GM12878 (cell line): ENCODE data around the gene NPAS3. TPM values are rescaled to one million over a fixed set of nuclear protein-coding genes. Genes with fewer than 3 reads are reported as not detected.

Experiments
- ATAC-seq: fragments of 200-7000 bp; cut with Tn5 transposase; 3 replicates; pipeline ENCODE4 v1.9.1; 2020; ENCODE audit warnings: mild to moderate bottlenecking, moderate library complexity
- BruUV-seq: library from RNA; stranded (reverse); fragments of 400-500 nt; replicated peaks from 2 replicates; lab custom pipeline; 2021; lab: Mats Ljungman, UMichigan
- CTCF ChIA-PET: fragments of 300-600 bp; sonication (Branson Sonifier 250); formaldehyde crosslinking; extraction: SDS; loops from one replicate; lab custom pipeline; 2021; ENCODE audit warnings: inconsistent platforms; lab: Yijun Ruan, JAX
- POLR2A ChIA-PET: fragments of 350-600 bp; formaldehyde crosslinking; extraction: SDS; loops from one replicate; lab custom pipeline; 2021; ENCODE audit warnings: inconsistent platforms; lab: Charles Lee
- RAD21 ChIA-PET: fragments of 300-600 bp; sonication (Branson Sonifier 250); formaldehyde crosslinking; loops from one replicate; lab custom pipeline; 2023; ENCODE audit warnings: antibody characterized with exemption; ENCODE audit not compliant: unreplicated experiment; lab: Charles Lee
- SMC1A ChIA-PET: fragments of 300-600 bp; sonication (Branson Sonifier 250); formaldehyde crosslinking; loops from one replicate; lab custom pipeline; 2023; ENCODE audit not compliant: unreplicated experiment, uncharacterized antibody; lab: Charles Lee
- DNase-seq: peaks from one replicate; pipeline ENCODE4 v3.0.0-alpha.2; 2011; ENCODE audit warnings: low read depth, low spot score
- FAIRE-seq: peaks from 3 replicates; lab custom pipeline; 2011; peaks lifted over from hg19 to GRCh38; lab: Jason Lieb, UNC
- H2AFZ ChIP-seq: 2 replicates; pipeline ENCODE4 v1.6.0; 2011; ENCODE audit warnings: low read depth, low read length, control low read depth; ENCODE audit not compliant: control insufficient read depth
- H3K27ac ChIP-seq: 2 replicates; pipeline ENCODE4 v1.5.1; 2011; ENCODE audit warnings: control low read depth; ENCODE audit not compliant: control insufficient read depth, insufficient read depth
- H3K27me3 ChIP-seq, 2 experiments: replicated peaks in 1 of 2; 2 replicates each; pipeline versions ENCODE4 v1.6.0 to v1.6.1; 2011; ENCODE audit warnings: low read length in 1 of 2; ENCODE audit not compliant: control insufficient read depth in 2 of 2, insufficient read depth in 2 of 2
- H3K36me3 ChIP-seq, 2 experiments: 2 replicates each; pipeline ENCODE4 v1.5.1; 2011; ENCODE audit warnings: low read length in 1 of 2; ENCODE audit not compliant: control insufficient read depth in 2 of 2, insufficient read depth in 2 of 2
- H3K4me1 ChIP-seq: 2 replicates; pipeline ENCODE4 v1.6.1; 2011; ENCODE audit warnings: mild to moderate bottlenecking, low read length, moderate library complexity, mixed read lengths; ENCODE audit not compliant: control insufficient read depth, insufficient read depth
- H3K4me2 ChIP-seq: 2 replicates; pipeline ENCODE4 v1.6.0; 2011; ENCODE audit warnings: control low read depth; ENCODE audit not compliant: control insufficient read depth, insufficient read depth
- H3K4me3 ChIP-seq: fragments of 200-600 bp; sonication (generic); 2 replicates; pipeline ENCODE4 v1.5.1; 2016
- H3K79me2 ChIP-seq: 2 replicates; pipeline ENCODE4 v1.6.0; 2011; ENCODE audit warnings: low read length; ENCODE audit not compliant: control insufficient read depth, insufficient read depth
- H3K9ac ChIP-seq: 2 replicates; pipeline ENCODE4 v1.8.0; 2011; ENCODE audit warnings: low read length, control low read depth, mixed read lengths; ENCODE audit not compliant: control insufficient read depth, insufficient read depth
- H3K9me3 ChIP-seq: replicated peaks from 3 replicates; pipeline ENCODE4 v1.5.1; 2011; ENCODE audit warnings: mild to moderate bottlenecking, low read length; ENCODE audit not compliant: control insufficient read depth, insufficient read depth
- H4K20me1 ChIP-seq: 2 replicates; pipeline ENCODE4 v1.6.0; 2011; ENCODE audit not compliant: control insufficient read depth, insufficient read depth
- ASH2L ChIP-seq: fragments of 300-600, 200-600 bp; sonication (generic); IDR thresholded peaks from 2 replicates; pipeline ENCODE4 v1.6.1; 2017; ENCODE audit warnings: low read depth, mild to moderate bottlenecking, borderline replicate concordance
- BACH1 ChIP-seq: fragments of 450-650 bp; IDR thresholded peaks from 2 replicates; pipeline ENCODE4 v1.6.1; 2017; ENCODE audit warnings: mild to moderate bottlenecking, borderline replicate concordance
- BCL3 ChIP-seq: IDR thresholded peaks from 2 replicates; pipeline ENCODE4 v1.6.1; 2011; ENCODE audit warnings: borderline replicate concordance, low read depth, mild to moderate bottlenecking, moderate library complexity, low read length; ENCODE audit not compliant: insufficient read depth, poor library complexity, severe bottlenecking
- CBX5 ChIP-seq: sonication (generic); IDR thresholded peaks from 2 replicates; pipeline ENCODE4 v1.6.1; 2016; ENCODE audit warnings: low read depth, moderate library complexity, mild to moderate bottlenecking, inconsistent platforms
- CHD2 ChIP-seq: IDR thresholded peaks from 2 replicates; pipeline ENCODE4 v1.6.1; 2011; ENCODE audit warnings: low read depth, low read length, improper control_type of control experiment, borderline replicate concordance
- CUX1 ChIP-seq: IDR thresholded peaks from 2 replicates; pipeline ENCODE4 v1.6.1; 2012; ENCODE audit warnings: improper control_type of control experiment, low read depth, low read length; ENCODE audit not compliant: insufficient replicate concordance
- FOXK2 ChIP-seq: fragments of 450-650 bp; IDR thresholded peaks from 2 replicates; pipeline ENCODE4 v1.6.1; 2017; ENCODE audit warnings: mild to moderate bottlenecking, moderate library complexity
- FOXM1 ChIP-seq: IDR thresholded peaks from 2 replicates; pipeline ENCODE4 v1.6.1; 2012; ENCODE audit warnings: low read depth, mild to moderate bottlenecking, inconsistent platforms, low read length, moderate library complexity
- IKZF2 ChIP-seq, 2 experiments: fragments of 450-650 bp; IDR thresholded peaks; 2 replicates each; pipeline ENCODE4 v1.6.1; 2017; ENCODE audit warnings: mild to moderate bottlenecking in 2 of 2, moderate library complexity in 2 of 2
- KLF5 ChIP-seq: fragments of 450-650 bp; IDR thresholded peaks from 2 replicates; pipeline ENCODE4 v1.6.1; 2014; ENCODE audit warnings: mild to moderate bottlenecking; ENCODE audit not compliant: partially characterized antibody
- MXI1 ChIP-seq: fragments of 150-350 bp; IDR thresholded peaks from 2 replicates; pipeline ENCODE4 v1.6.1; 2011; ENCODE audit warnings: low read depth, mild to moderate bottlenecking, inconsistent platforms, low read length, improper control_type of control experiment
- MYC ChIP-seq: IDR thresholded peaks from 2 replicates; pipeline ENCODE4 v1.6.1; 2011; ENCODE audit warnings: mild to moderate bottlenecking, low read length, moderate library complexity, inconsistent platforms; ENCODE audit not compliant: insufficient read depth, insufficient replicate concordance, insufficient read length, severe bottlenecking
- PML ChIP-seq: IDR thresholded peaks from 2 replicates; pipeline ENCODE4 v1.6.1; 2012; ENCODE audit warnings: low read length, inconsistent platforms
- RELA ChIP-seq: fragments of 450-650 bp; IDR thresholded peaks from 2 replicates; pipeline ENCODE4 v1.8.0; 2014; ENCODE audit warnings: borderline replicate concordance; ENCODE audit not compliant: partially characterized antibody
- SREBF1 ChIP-seq: IDR thresholded peaks from 2 replicates; pipeline ENCODE4 v1.6.1; 2012; ENCODE audit warnings: mild to moderate bottlenecking, low read length
- ZBTB4 ChIP-seq: fragments of 450-650 bp; formaldehyde crosslinking; IDR thresholded peaks from 2 replicates; pipeline ENCODE4 v1.4.0; 2022; ENCODE audit warnings: mild to moderate bottlenecking, moderate library complexity
- WGBS: methylation state at CpG from one replicate; pipeline ENCODE4 v1.1.6; 2016; ENCODE audit warnings: low lambda C conversion rate; ENCODE audit not compliant: insufficient replicate concordance, insufficient coverage; ENCODE audit errors: missing lambda C conversion rate; 5-methylcytosine and 5-hydroxymethylcytosine counted together
- in situ Hi-C: fragments of 300-500 bp; cut with MboI; formaldehyde crosslinking; loops from 9 replicates; pipeline ENCODE4 v1.14.3; 2018; ENCODE audit warnings: mixed read lengths
- intact Hi-C: fragments of 100-400 bp; cut with micrococcal nuclease; formaldehyde crosslinking; loops from one replicate; pipeline ENCODE4 v1.14.2; 2022; ENCODE audit not compliant: unreplicated experiment
- polyA plus RNA-seq, 11 experiments: library from polyadenylated mRNA; depleted of rRNA in 4 of 11; unstranded in 6 of 11; stranded (reverse) in 5 of 11; fragments of >200 nt; fragmentation: Nextera tagmentation in 4 of 11; fragmentation: Illumina TruSeq in 1 of 11; extraction: Ambion mirVana in 4 of 11; extraction: Trizol in 1 of 11; gene quantifications; 1 replicate in 1 of 11; 2 replicates in 10 of 11; pipeline versions ENCODE4 v1.2.1 to v1.2.3, GENCODE V29; 2011 to 2016; ENCODE audit warnings: inconsistent platforms in 2 of 11, missing spikeins in 2 of 11, low read depth in 1 of 11
- total RNA-seq, 4 experiments: library from RNA; depleted of rRNA in 3 of 4; stranded (reverse); fragments of >200 nt in 3 of 4; fragmentation: Illumina TruSeq in 1 of 4; extraction: Trizol in 1 of 4; gene quantifications; 2 replicates each; pipeline versions ENCODE4 v1.2.1 to v1.2.3, GENCODE V29; 2013 to 2021

The NPAS3 gene
- total and polyA plus RNA-seq, 10 of the 15 experiments (the other 5 are each of a cell fraction or from before 2014, with no cell fraction given) = under 0.01 to 2.7 (median 0.03) TPM; not detected in 6

- DNase-seq = no peak
- ChIA-PET SMC1A (no interaction called here), CTCF (no interaction called here), POLR2A (no interaction called here), RAD21 (no interaction called here)
- H3K27me3 ChIP-seq = no peaks in the 10 kb centered on the region
- no TSS peak for BruUV-seq
- no peak overlapping the region for H3K9ac ChIP-seq
- H3K4me3 ChIP-seq = no peak overlapping the region
- H3K36me3 ChIP-seq = no peaks in the 10 kb centered on the region
- no peak for ATAC-seq
- no peaks in the 10 kb centered on the region for H3K4me1 ChIP-seq
- no peak overlapping the region for H3K4me2 ChIP-seq
- WGBS = 0% methylated on average over 2 of the region's 2 CpGs
- H2AFZ ChIP-seq = no peak overlapping the region
- no peak overlapping the region for H3K27ac ChIP-seq
- no peaks in the 10 kb centered on the region for H3K79me2 ChIP-seq
- intact Hi-C loops = no loop called here
- no peak for FAIRE-seq
- in situ Hi-C loops = no loop called here
- H3K9me3 ChIP-seq = no peaks in the 10 kb centered on the region
- H4K20me1 ChIP-seq = no peaks in the 10 kb centered on the region
- TF ChIP-seq CHD2 = no peak
- no peak for TF ChIP-seq ZBTB4
- TF ChIP-seq BACH1 = no peak
- no peak for TF ChIP-seq RELA
- TF ChIP-seq KLF5 = no peak
- TF ChIP-seq MXI1 = no peak
- TF ChIP-seq MYC = no peak
- TF ChIP-seq FOXM1 = no peak
- TF ChIP-seq IKZF2 (IDR thresholded peaks at IDR 0.05) = no peak
- no peak for TF ChIP-seq SREBF1
- TF ChIP-seq CBX5 = no peak
- no peak for TF ChIP-seq FOXK2
- no peak for TF ChIP-seq ASH2L
- TF ChIP-seq BCL3 = no peak
- no peak for TF ChIP-seq CUX1
- no peak for TF ChIP-seq PML
Observed at GRCh38 chr14:33390335-33390734, 451.7 kb downstream of the NPAS3 start.
